Measurements from ENCODE around the gene SHOC1. TPM values are rescaled to one million over a fixed set of nuclear protein-coding genes. Genes with fewer than 3 reads are reported as not detected.

The SHOC1 gene
- total and polyA plus RNA-seq, 2 of the 13 experiments (the other 11 are each of a cell fraction or from before 2014, with no cell fraction given): not detected

- peaks cover 6% of the 10 kb centered on the region; the same call in 1 of the 2 replicates for H3K4me1 ChIP-seq (ENCODE audit: insufficient read depth, low read length)
- no peak for DNase-seq (ENCODE audit: low spot score)
- WGBS (ENCODE audit: low lambda C conversion rate): 46% methylated on average over 1 of the region's 1 CpG
- POLR2A ChIA-PET: no interaction called here
- H3K27ac ChIP-seq (ENCODE audit: extremely low read length, insufficient read depth, low read length): no peak overlapping the region
- H3K9ac ChIP-seq (ENCODE audit: insufficient read depth, low read depth, low read length): no peak overlapping the region
- in situ Hi-C loops (cut with HindIII; ENCODE audit: extremely low pct_ligation_motif_present, low pct_unique_long_range_greater_than_20kb): no loop called here
- intact Hi-C loops (cut with micrococcal nuclease; ENCODE audit: unreplicated experiment): no loop called here
- no peak for ATAC-seq
- CTCF ChIA-PET (ENCODE audit: low intra/inter-chr PET ratio, low total read pairs): no interaction called here
- no TSS peak for BruUV-seq (replicated peaks)
- TF ChIP-seq PREB (CRISPR knock-in tag; IDR thresholded peaks at IDR 0.05) (no peak), ZNF773 (CRISPR knock-in tag; IDR thresholded peaks at IDR 0.05; ENCODE audit: borderline replicate concordance) (no peak), ZBTB34 (CRISPR knock-in tag; IDR thresholded peaks at IDR 0.05) (no peak)
- FAIRE-seq: no peak
- H4K20me1 ChIP-seq (ENCODE audit: insufficient read depth, low read length): no peaks in the 10 kb centered on the region
- H3K27me3 ChIP-seq (ENCODE audit: control insufficient read depth in 1 of 2, insufficient read depth in 2 of 2, low read length in 2 of 2): peaks cover 0 to 5% of the 10 kb centered on the region in 2 experiments; a peak in 1 of 5 replicates
- H3K9me3 ChIP-seq (ENCODE audit: low read length): no peaks in the 10 kb centered on the region
- no peaks in the 10 kb centered on the region for H3K79me2 ChIP-seq (ENCODE audit: insufficient read depth, low read length)
- H3K4me2 ChIP-seq (ENCODE audit: low read depth, low read length): no peak overlapping the region
- no peak overlapping the region for H3K4me3 ChIP-seq (replicated peaks in 1 of 3; ENCODE audit: insufficient read depth in 1 of 3, low read depth in 2 of 3, low read length in 3 of 3)
- H3K36me3 ChIP-seq (replicated peaks in 1 of 2; ENCODE audit: control insufficient read depth in 1 of 2, insufficient read depth in 2 of 2, low read length in 2 of 2): no peaks in the 10 kb centered on the region
- no peak overlapping the region for H2AFZ ChIP-seq (ENCODE audit: low read length)
These were observed 47.6 kb upstream of the SHOC1 start for GRCh38 chr9:111842313-111842712.

GRCh38 chr9:111840442-111840841 is 45.7 kb upstream of the SHOC1 start:
- H3K27ac ChIP-seq (ENCODE audit: extremely low read length, insufficient read depth, low read length): no peak overlapping the region
- no peak overlapping the region for H3K4me3 ChIP-seq (replicated peaks in 1 of 3; ENCODE audit: insufficient read depth in 1 of 3, low read depth in 2 of 3, low read length in 3 of 3)
- ChIA-PET CTCF (ENCODE audit: low intra/inter-chr PET ratio, low total read pairs) (no interaction called here), POLR2A (no interaction called here)
- in situ Hi-C loops (cut with HindIII; ENCODE audit: extremely low pct_ligation_motif_present, low pct_unique_long_range_greater_than_20kb): no loop called here
- no peaks in the 10 kb centered on the region for H4K20me1 ChIP-seq (ENCODE audit: insufficient read depth, low read length)
- WGBS (ENCODE audit: low lambda C conversion rate): 50% methylated on average over 1 of the region's 1 CpG
- H3K27me3 ChIP-seq (ENCODE audit: control insufficient read depth in 1 of 2, insufficient read depth in 2 of 2, low read length in 2 of 2): peaks cover 0 to 5% of the 10 kb centered on the region in 2 experiments; a peak in 2 of 5 replicates
- H3K9me3 ChIP-seq (ENCODE audit: low read length): no peaks in the 10 kb centered on the region
- intact Hi-C loops (cut with micrococcal nuclease; ENCODE audit: unreplicated experiment): no loop called here
- no peak for DNase-seq (ENCODE audit: low spot score)
- no peak overlapping the region for H3K4me2 ChIP-seq (ENCODE audit: low read depth, low read length)
- H3K36me3 ChIP-seq (replicated peaks in 1 of 2; ENCODE audit: control insufficient read depth in 1 of 2, insufficient read depth in 2 of 2, low read length in 2 of 2): no peaks in the 10 kb centered on the region
- no TSS peak for BruUV-seq (replicated peaks)
- no peaks in the 10 kb centered on the region for H3K79me2 ChIP-seq (ENCODE audit: insufficient read depth, low read length)
- H3K4me1 ChIP-seq (ENCODE audit: insufficient read depth, low read length): peaks cover 6% of the 10 kb centered on the region; the same call in 1 of the 2 replicates
- no peak for FAIRE-seq
- H2AFZ ChIP-seq (ENCODE audit: low read length): no peak overlapping the region
- no peak overlapping the region for H3K9ac ChIP-seq (ENCODE audit: insufficient read depth, low read depth, low read length)
- no peak for ATAC-seq
- no peak for TF ChIP-seq MLXIP (CRISPR knock-in tag; IDR thresholded peaks at IDR 0.05; ENCODE audit: borderline replicate concordance)
- TF ChIP-seq ZNF124 (CRISPR knock-in tag; IDR thresholded peaks at IDR 0.05): no peak
- no peak for TF ChIP-seq TRAFD1 (CRISPR knock-in tag; IDR thresholded peaks at IDR 0.05; ENCODE audit: borderline replicate concordance)
- no peak for TF ChIP-seq ZNF460 (CRISPR knock-in tag; IDR thresholded peaks at IDR 0.05; ENCODE audit: borderline replicate concordance)
- no peak for TF ChIP-seq SMAD1 (CRISPR knock-in tag; IDR thresholded peaks at IDR 0.05; ENCODE audit: borderline replicate concordance, low read depth)
- TF ChIP-seq ZFP1 (CRISPR knock-in tag; IDR thresholded peaks at IDR 0.05): no peak
- TF ChIP-seq HNRNPH1 (optimal IDR thresholded peaks at IDR 0.05; ENCODE audit: low read depth, low read length): no peak
- TF ChIP-seq ZNF615 (CRISPR knock-in tag; IDR thresholded peaks at IDR 0.05; ENCODE audit: borderline replicate concordance): no peak
- no peak for TF ChIP-seq ZNF329 (CRISPR knock-in tag; IDR thresholded peaks at IDR 0.05; ENCODE audit: low read depth)

All from HepG2 (cell line).